ENCODE data around the gene NLRP4. TPM values are rescaled to one million over a fixed set of nuclear protein-coding genes. Genes with fewer than 3 reads are reported as not detected.

The NLRP4 gene
- total RNA-seq, 2 donors from 2014 or later: not detected

DNA sequence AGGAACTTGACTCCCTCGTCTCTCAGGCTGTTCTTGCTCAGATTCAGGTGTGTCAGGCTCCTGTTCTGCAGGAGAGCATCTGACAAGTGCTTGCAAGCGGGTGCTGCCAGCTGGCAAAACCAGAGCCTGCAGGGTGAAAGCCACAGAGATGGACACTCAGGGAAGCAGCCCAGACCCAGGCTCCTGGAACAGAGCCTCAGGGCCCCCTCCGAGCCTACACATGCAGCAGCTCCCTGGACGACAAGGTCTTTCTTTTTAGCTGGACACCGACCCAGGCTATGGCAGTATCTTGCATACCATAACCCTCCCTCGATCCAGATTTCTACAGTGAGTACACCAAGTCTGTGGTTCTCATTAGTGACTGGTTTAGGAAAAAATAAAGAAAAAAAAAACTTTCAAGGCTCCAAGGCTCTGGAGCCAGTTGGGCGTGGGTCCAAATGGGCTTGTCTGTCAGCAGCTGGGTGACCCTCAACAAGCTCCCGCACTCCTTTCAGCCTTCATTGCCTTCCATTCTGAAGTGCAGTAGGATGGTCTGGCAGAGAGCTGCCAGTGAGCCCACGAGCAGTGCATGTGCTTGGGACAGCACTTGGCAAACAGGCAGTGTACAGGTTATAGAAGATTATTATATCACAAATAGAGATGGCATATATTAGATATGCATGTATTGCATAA is 65.9 kb downstream of the NLRP4 start:
- H3K36me3 Mint-ChIP-seq (ENCODE audit: low read depth): peaks cover 2% of the 10 kb centered on the region
- peaks cover 89% of the 10 kb centered on the region for H3K9me3 Mint-ChIP-seq

DNA sequence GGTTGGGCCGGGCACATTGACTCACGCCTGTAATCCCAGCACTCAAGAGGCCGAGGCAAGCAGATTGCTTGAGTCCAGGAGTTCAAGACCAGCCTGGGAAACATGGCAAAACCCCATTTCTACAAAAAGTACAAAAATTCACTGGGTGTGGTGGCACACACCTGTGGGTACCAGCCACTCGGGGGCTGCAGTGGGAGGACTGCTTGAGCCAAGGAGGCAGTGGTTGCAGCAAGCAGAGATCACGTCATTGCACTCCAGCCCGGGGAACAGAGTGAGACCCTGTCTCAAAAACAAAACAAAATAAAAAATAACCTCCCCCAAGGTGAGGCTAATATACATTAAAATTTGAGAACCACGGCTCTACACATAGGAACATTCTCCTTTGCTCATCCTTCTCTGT is 70.9 kb downstream of the NLRP4 start:
- Histone ChIP-seq H3K4me1 (ENCODE audit: control insufficient read depth, insufficient read depth, low read length) (no peaks in the 10 kb centered on the region), H3K9ac (ENCODE audit: extremely low read depth, low read length, poor library complexity, severe bottlenecking) (no peak overlapping the region), H3K27ac (ENCODE audit: low read depth, low read length) (no peak overlapping the region), H3K9me3 (ENCODE audit: control insufficient read depth, low read length) (peaks cover 51% of the 10 kb centered on the region), H3K27me3 (ENCODE audit: control insufficient read depth, insufficient read depth, low read length, poor library complexity, severe bottlenecking) (no peaks in the 10 kb centered on the region), H3K4me3 (ENCODE audit: low read length) (no peak overlapping the region), H3K36me3 (ENCODE audit: control insufficient read depth, insufficient read depth, low read length) (no peaks in the 10 kb centered on the region)
- Mint-ChIP-seq H3K4me3 (no peak overlapping the region), H3K36me3 (ENCODE audit: low read depth) (no peaks in the 10 kb centered on the region), H3K27ac (no peak overlapping the region), H3K9me3 (peaks cover 91% of the 10 kb centered on the region), H3K4me1 (no peaks in the 10 kb centered on the region), H3K27me3 (ENCODE audit: insufficient read depth) (no peaks in the 10 kb centered on the region)
- DNase-seq: no peak
- TF ChIP-seq, protein P1, sequence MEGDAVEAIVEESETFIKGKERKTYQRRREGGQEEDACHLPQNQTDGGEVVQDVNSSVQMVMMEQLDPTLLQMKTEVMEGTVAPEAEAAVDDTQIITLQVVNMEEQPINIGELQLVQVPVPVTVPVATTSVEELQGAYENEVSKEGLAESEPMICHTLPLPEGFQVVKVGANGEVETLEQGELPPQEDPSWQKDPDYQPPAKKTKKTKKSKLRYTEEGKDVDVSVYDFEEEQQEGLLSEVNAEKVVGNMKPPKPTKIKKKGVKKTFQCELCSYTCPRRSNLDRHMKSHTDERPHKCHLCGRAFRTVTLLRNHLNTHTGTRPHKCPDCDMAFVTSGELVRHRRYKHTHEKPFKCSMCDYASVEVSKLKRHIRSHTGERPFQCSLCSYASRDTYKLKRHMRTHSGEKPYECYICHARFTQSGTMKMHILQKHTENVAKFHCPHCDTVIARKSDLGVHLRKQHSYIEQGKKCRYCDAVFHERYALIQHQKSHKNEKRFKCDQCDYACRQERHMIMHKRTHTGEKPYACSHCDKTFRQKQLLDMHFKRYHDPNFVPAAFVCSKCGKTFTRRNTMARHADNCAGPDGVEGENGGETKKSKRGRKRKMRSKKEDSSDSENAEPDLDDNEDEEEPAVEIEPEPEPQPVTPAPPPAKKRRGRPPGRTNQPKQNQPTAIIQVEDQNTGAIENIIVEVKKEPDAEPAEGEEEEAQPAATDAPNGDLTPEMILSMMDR (conservative IDR thresholded peaks at IDR 0.05): no peak
- 78 to 79% methylated on average over 4 to 7 of the region's 7 CpGs for WGBS, 2 experiments (ENCODE audit: insufficient coverage in 1 of 2, insufficient read length in 1 of 2)

More for the DNA sequence above, 65.9 kb downstream of the NLRP4 start:
- H3K4me3 Mint-ChIP-seq: no peak overlapping the region
- H3K36me3 ChIP-seq (ENCODE audit: control insufficient read depth, insufficient read depth, low read length): no peaks in the 10 kb centered on the region
- H3K27me3 Mint-ChIP-seq (ENCODE audit: insufficient read depth): no peaks in the 10 kb centered on the region
- peaks cover 47% of the 10 kb centered on the region for H3K9me3 ChIP-seq (ENCODE audit: control insufficient read depth, low read length)
- H3K27ac Mint-ChIP-seq: no peak overlapping the region
- H3K4me3 ChIP-seq (ENCODE audit: low read length): no peak overlapping the region
- H3K9ac ChIP-seq (ENCODE audit: extremely low read depth, low read length, poor library complexity, severe bottlenecking): no peak overlapping the region
- no peaks in the 10 kb centered on the region for H3K4me1 ChIP-seq (ENCODE audit: control insufficient read depth, insufficient read depth, low read length)
- DNase-seq: no peak
- 70 to 75% methylated on average over 7 to 8 of the region's 9 CpGs for WGBS, 2 experiments (ENCODE audit: insufficient coverage in 1 of 2, insufficient read length in 1 of 2)
- H3K4me1 Mint-ChIP-seq: no peaks in the 10 kb centered on the region
- no peaks in the 10 kb centered on the region for H3K27me3 ChIP-seq (ENCODE audit: control insufficient read depth, insufficient read depth, low read length, poor library complexity, severe bottlenecking)
- TF ChIP-seq, protein P1 (conservative IDR thresholded peaks at IDR 0.05): no peak
- H3K27ac ChIP-seq (ENCODE audit: low read depth, low read length): no peak overlapping the region

DNA sequence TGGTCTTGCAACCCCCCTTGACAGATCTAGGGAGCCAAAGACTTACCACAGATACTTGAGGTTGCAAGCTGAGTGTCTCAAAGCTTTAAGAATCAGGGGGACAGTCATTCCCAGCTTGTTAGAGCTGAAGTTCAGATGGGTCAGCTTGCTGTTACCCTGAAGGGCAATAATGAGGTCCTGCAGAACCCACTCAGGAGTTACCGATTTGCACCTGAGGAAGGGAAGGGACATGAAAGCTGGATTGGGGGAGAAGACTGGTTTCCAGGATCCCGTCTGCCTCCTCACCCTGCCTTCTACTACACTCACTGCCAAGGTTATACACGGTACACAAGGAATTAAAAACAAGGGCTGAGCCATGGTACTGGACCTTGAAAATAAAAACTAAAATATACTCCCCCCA is 71.4 kb downstream of the NLRP4 start:
- no peaks in the 10 kb centered on the region for H3K4me1 Mint-ChIP-seq
- Histone ChIP-seq H3K27ac (ENCODE audit: low read depth, low read length) (no peak overlapping the region), H3K4me1 (ENCODE audit: control insufficient read depth, insufficient read depth, low read length) (no peaks in the 10 kb centered on the region), H3K9me3 (ENCODE audit: control insufficient read depth, low read length) (peaks cover 53% of the 10 kb centered on the region), H3K27me3 (ENCODE audit: control insufficient read depth, insufficient read depth, low read length, poor library complexity, severe bottlenecking) (no peaks in the 10 kb centered on the region), H3K9ac (ENCODE audit: extremely low read depth, low read length, poor library complexity, severe bottlenecking) (no peak overlapping the region), H3K36me3 (ENCODE audit: control insufficient read depth, insufficient read depth, low read length) (no peaks in the 10 kb centered on the region), H3K4me3 (ENCODE audit: low read length) (no peak overlapping the region)
- H3K27me3 Mint-ChIP-seq (ENCODE audit: insufficient read depth): no peaks in the 10 kb centered on the region
- no peak overlapping the region for H3K4me3 Mint-ChIP-seq
- TF ChIP-seq, protein P1 (conservative IDR thresholded peaks at IDR 0.05): no peak
- DNase-seq: no peak
- H3K36me3 Mint-ChIP-seq (ENCODE audit: low read depth): no peaks in the 10 kb centered on the region
- 61% methylated on average over 3 of the region's 3 CpGs; no CpG with 5 or more reads in 1 of the 2 experiments for WGBS, 2 experiments (ENCODE audit: insufficient coverage in 1 of 2, insufficient read length in 1 of 2)
- H3K27ac Mint-ChIP-seq: no peak overlapping the region
- peaks cover 94% of the 10 kb centered on the region for H3K9me3 Mint-ChIP-seq
